Sciatic nerve (tissue), 2 donors: ENCODE data around the gene WWOX. TPM values are rescaled to one million over a fixed set of nuclear protein-coding genes. Genes with fewer than 3 reads are reported as not detected.

Experiments
- ATAC-seq: fragments of 200-7000 bp; cut with Tn5 transposase; one replicate; pipeline ENCODE4 v1.9.1; 2020; ENCODE audit warnings: mild to moderate bottlenecking, moderate library complexity
- DNase-seq: peaks from one replicate; pipeline ENCODE4 v3.0.0-alpha.2; 2020; ENCODE audit warnings: low spot score
- intact Hi-C: fragments of 100-400 bp; cut with DNase I; formaldehyde crosslinking; loops from one replicate; pipeline ENCODE4 v1.14.2; 2022
- total RNA-seq: library from RNA; stranded (reverse); fragmentation: NEBNext Ultra II Directional; extraction: Animal tissue kit (Norgen Biotek cat#: 25700); gene quantifications from one replicate; pipeline ENCODE4 v1.2.1, GENCODE V29; 2021
- donor health status: DM: no; HTN: no; CAD: no.
- donor health status: DM: no; HTN: no; CAD: no.

WWOX gene
- total RNA-seq, 1 donor from 2014 or later: 30.7 TPM

DNA sequence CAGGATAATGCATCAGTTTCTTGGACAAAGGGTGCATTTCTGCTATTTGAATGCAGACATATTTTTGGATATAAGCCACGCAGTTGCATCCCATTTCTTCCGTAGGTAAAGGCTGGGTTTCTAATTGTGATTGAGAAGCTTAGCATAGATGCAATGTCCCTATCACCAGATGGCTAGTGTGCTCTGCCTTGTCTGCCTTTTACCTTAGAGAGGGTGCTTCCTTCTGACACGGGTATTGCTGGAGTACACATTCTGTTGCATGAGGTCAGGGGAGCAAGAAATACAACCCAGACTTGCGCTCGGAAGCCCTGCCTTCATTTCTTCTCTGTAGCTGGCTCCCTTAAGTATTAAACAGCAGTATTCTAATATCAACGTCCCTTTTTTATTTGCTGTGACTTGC is 337.4 kb downstream of the WWOX start:
- ATAC-seq (no peak), DNase-seq (no peak)
- intact Hi-C loops: no loop called here

- intact Hi-C loops: no loop called here
- DNase-seq (peak; percentile 62), ATAC-seq (peak; percentile 58)
These were observed 338.0 kb downstream of the WWOX start for GRCh38 chr16:78437352-78437968.

DNA sequence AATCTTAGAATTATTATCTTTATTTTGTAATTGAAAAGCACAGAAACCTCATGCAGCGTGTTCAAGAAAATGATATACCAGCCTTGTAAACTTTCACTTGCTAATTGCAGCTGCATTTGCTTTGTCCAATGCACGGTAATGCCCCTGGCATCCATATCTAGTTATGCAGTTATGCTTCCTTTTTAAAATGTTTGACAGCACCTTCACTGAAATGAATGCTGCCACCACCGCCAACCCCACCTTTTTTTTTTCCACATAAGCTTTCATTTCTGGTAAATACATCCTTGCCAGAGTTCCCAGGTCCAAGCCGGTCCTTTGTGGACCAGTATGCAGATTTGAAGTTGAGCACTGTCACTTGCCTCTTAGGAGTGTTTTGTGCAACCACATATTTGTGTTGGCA is 338.8 kb downstream of the WWOX start:
- peak; percentile 63 for ATAC-seq
- no peak for DNase-seq
- intact Hi-C loops: no loop called here

DNA sequence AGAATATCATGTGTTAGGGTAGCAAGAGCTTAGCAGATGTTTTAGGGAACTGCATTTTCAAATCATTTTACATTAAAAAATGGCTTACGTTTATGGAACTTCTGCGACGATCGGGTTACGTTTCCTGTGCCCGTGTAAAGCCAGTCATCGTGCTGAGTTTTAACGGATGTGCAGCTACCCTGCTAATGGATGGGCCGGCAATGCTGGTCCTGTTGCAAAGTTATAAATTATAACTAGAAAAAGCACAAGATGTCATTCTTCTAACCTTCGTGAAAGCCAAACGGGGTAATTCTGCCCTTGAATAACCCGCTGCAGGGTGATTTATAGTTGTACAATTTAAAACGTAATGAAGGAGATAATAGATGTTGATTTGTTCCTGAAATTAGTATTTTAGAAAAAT is 339.2 kb downstream of the WWOX start:
- ATAC-seq (no peak), DNase-seq (no peak)
- intact Hi-C loops: no loop called here

GRCh38 chr16:78439646-78440045 is 340.2 kb downstream of the WWOX start:
- ATAC-seq: no peak
- intact Hi-C loops: no loop called here
- DNase-seq: no peak

- DNase-seq: no peak
- intact Hi-C loops: no loop called here
- ATAC-seq: no peak
These were observed 341.8 kb downstream of the WWOX start for GRCh38 chr16:78441298-78441697.

- DNase-seq: no peak
- intact Hi-C loops: no loop called here
- peak; percentile 76 for ATAC-seq
These were observed 344.3 kb downstream of the WWOX start for GRCh38 chr16:78443542-78444364.

- ATAC-seq (no peak), DNase-seq (no peak)
- intact Hi-C loops: no loop called here
These were observed 346.4 kb downstream of the WWOX start for GRCh38 chr16:78445818-78446217.

- intact Hi-C loops: no loop called here
- ATAC-seq (no peak), DNase-seq (no peak)
These were observed 347.0 kb downstream of the WWOX start for GRCh38 chr16:78446486-78446885.

DNA sequence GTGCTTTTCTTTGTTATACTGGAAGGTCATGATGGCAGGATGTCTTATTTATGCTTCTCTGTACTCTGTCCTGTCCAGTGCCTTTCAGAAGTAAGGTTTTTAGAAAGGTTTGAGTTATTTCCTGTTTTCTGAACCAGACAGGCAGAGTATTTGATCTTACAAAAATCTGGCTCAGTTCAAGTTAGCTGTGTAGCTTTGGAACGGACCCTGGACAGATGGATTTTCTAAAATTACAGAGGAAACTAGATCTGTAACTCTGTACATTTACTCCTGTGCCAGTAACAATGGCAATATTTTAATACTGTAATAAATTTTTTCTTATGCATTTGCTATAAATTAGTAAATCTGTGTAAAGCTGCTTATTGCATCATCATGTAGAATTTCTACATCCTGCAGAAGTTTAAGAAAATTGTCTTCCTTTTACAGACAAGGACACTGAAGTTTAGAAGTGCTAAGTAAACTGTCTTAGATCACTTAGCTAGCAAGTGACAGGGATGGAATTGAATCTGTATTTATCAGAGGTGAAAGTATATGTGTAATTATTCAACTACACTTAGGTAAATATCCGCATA is 347.6 kb downstream of the WWOX start:
- intact Hi-C loops: no loop called here
- DNase-seq: no peak

GRCh38 chr16:78448658-78449271 is 349.3 kb downstream of the WWOX start:
- DNase-seq: no peak
- intact Hi-C loops: no loop called here
- no peak for ATAC-seq

More for the DNA sequence above, 347.6 kb downstream of the WWOX start:
- no peak for ATAC-seq

- DNase-seq: no peak
- ATAC-seq: peak; percentile 74
- intact Hi-C loops: no loop called here
These were observed 350.8 kb downstream of the WWOX start for GRCh38 chr16:78450255-78450654.

GRCh38 chr16:78452025-78452555 is 352.6 kb downstream of the WWOX start:
- intact Hi-C loops: no loop called here
- ATAC-seq (peak; percentile 62), DNase-seq (no peak)

GRCh38 chr16:78455861-78456260 is 356.4 kb downstream of the WWOX start:
- ATAC-seq (no peak), DNase-seq (no peak)
- intact Hi-C loops: no loop called here

- ATAC-seq: no peak
- intact Hi-C loops: no loop called here
- DNase-seq: no peak
These were observed 359.1 kb downstream of the WWOX start for GRCh38 chr16:78458588-78458987.

- intact Hi-C loops: no loop called here
- no peak for DNase-seq
- no peak for ATAC-seq
These were observed 361.0 kb downstream of the WWOX start for GRCh38 chr16:78460428-78460827.

DNA sequence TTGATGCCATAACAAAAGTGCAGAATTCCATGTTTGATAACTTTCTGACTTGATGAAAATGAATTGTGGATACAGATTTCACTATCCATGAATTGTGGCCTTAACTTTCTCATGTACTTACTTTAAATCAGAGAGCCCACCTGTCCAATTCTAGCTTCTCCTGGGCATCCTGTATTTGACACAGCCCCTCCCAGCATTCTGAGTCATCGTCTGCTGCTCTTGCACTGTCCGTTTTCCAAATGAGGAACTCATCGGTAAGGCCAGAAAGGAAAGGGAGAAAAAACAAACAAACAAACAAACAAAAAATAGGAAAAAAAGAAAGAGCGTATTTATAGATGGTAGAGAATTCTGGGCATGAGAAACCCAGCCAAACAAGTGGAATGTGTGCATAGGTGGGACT is 361.6 kb downstream of the WWOX start:
- DNase-seq: no peak
- ATAC-seq: no peak
- intact Hi-C loops: no loop called here

DNA sequence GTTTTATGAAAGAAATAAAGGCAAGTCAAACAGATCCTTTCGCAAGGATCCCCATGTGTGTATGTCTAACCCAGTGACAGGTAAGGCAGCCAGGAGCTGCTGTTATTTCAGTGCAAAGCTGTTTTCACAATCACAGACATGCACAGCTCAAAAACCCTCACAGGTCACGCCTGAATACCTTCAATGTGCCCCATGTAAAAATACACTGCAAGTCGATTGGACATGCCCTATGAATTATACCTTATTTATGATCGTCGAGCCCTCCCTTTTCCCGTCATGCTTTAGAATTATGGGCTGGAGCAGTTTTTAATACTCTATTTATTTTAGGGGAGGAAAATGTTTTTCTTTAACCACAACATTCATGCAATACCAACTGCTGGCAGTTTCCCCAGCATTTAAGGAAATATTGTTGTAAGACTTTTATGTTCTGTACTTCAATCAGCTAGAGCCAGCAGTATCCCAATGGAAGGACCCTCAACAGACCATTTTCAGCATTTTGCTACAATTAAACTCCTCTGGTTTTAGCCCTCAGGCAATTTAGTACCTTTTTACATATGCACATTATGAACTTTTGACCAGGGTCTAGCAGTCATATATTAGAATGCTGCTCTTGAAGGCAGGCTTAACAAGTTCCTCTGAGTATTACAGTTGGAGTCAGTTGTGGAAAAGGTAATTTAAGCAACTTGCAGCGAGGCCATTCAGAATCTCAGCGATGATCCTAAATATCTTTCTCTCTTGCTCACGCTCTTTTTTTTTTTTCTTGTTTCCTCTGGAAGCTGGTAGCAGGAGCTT is 362.2 kb downstream of the WWOX start:
- no peak for DNase-seq
- intact Hi-C loops: no loop called here
- peak; percentile 45 for ATAC-seq
